GM18526 (cell line): ENCODE data around the gene BAZ1B.
A peak's percentile ranks its signal among the peaks of the same experiment; 100 is the strongest.

Experiments
- POLR2A ChIP-seq: IDR thresholded peaks from 3 replicates; pipeline ENCODE4 v1.6.1; 2011; ENCODE audit not compliant: insufficient read length; ENCODE audit errors: extremely low read depth

BAZ1B gene

GRCh38 chr7:73522105-73522872 is at the start of gene BAZ1B:
Gene BAZ1B, minus strand, starts transcription at chr7:73522293. Its CDS starts 360 bp downstream, at chr7:73521933.
- peak; percentile 60 for TF ChIP-seq POLR2A

- TF ChIP-seq POLR2A = no peak
Observed at GRCh38 chr7:73570977-73571376, 48.9 kb upstream of the BAZ1B start.

- no peak for TF ChIP-seq POLR2A
Observed at GRCh38 chr7:73570521-73570920, 48.4 kb upstream of the BAZ1B start.

- TF ChIP-seq POLR2A = no peak
Observed at GRCh38 chr7:73569042-73569608, 47.0 kb upstream of the BAZ1B start.

- no peak for TF ChIP-seq POLR2A
Observed at GRCh38 chr7:73567846-73568685, 46.0 kb upstream of the BAZ1B start.

GRCh38 chr7:73567140-73567539 is 45.0 kb upstream of the BAZ1B start:
- no peak for TF ChIP-seq POLR2A

- no peak for TF ChIP-seq POLR2A
Observed at GRCh38 chr7:73565675-73566340, 43.7 kb upstream of the BAZ1B start.

GRCh38 chr7:73560109-73560835 is 38.2 kb upstream of the BAZ1B start:
- no peak for TF ChIP-seq POLR2A

GRCh38 chr7:73557397-73558257 is 35.5 kb upstream of the BAZ1B start, which contains the start of gene BCL7B:
Gene BCL7B, minus strand, starts transcription at chr7:73557690. Its CDS starts 112 bp downstream, at chr7:73557578.
- TF ChIP-seq POLR2A = peak; percentile 66

- no peak for TF ChIP-seq POLR2A
Observed at GRCh38 chr7:73557108-73557396, 35.0 kb upstream of the BAZ1B start.

GRCh38 chr7:73556208-73557107 is 34.4 kb upstream of the BAZ1B start:
- no peak for TF ChIP-seq POLR2A

- no peak for TF ChIP-seq POLR2A
Observed at GRCh38 chr7:73555411-73555982, 33.4 kb upstream of the BAZ1B start.

GRCh38 chr7:73549176-73549575 is 27.1 kb upstream of the BAZ1B start:
- TF ChIP-seq POLR2A = no peak
